ENCODE measurements around the gene KCNK18. TPM values are rescaled to one million over a fixed set of nuclear protein-coding genes. Genes with fewer than 3 reads are reported as not detected.

Gene KCNK18
- polyA plus RNA-seq, 1 experiment, result not detected

DNA sequence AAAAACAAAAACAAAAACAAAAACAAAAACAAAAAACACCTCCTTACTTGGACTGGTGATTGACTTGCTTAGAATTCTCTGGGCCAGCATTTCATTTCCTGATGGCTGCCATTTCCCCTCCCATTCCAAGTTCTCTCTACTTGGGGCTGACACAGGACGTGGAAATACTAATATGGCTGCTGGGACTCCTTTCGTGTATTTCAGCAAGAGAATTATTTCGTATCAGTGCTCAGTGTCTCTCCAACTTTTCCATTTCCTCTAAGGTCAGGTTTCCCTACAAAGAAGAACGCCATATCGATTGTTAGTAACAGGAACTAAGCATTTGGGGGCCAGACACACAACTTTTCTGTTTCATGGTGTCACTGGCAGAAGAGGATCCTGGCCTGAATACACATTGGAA is 36.7 kb upstream of the KCNK18 start:
- ChIA-PET CTCF (no interaction called here), POLR2A (no interaction called here)
- TF ChIP-seq, protein P1, sequence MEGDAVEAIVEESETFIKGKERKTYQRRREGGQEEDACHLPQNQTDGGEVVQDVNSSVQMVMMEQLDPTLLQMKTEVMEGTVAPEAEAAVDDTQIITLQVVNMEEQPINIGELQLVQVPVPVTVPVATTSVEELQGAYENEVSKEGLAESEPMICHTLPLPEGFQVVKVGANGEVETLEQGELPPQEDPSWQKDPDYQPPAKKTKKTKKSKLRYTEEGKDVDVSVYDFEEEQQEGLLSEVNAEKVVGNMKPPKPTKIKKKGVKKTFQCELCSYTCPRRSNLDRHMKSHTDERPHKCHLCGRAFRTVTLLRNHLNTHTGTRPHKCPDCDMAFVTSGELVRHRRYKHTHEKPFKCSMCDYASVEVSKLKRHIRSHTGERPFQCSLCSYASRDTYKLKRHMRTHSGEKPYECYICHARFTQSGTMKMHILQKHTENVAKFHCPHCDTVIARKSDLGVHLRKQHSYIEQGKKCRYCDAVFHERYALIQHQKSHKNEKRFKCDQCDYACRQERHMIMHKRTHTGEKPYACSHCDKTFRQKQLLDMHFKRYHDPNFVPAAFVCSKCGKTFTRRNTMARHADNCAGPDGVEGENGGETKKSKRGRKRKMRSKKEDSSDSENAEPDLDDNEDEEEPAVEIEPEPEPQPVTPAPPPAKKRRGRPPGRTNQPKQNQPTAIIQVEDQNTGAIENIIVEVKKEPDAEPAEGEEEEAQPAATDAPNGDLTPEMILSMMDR (IDR thresholded peaks at IDR 0.05; ENCODE audit: insufficient read depth, low read depth, low read length), result no peak
- Histone ChIP-seq H3K36me3 (ENCODE audit: control insufficient read depth, insufficient read depth, low read length) (no peaks in the 10 kb centered on the region), H3K4me3 (ENCODE audit: low read depth, low read length) (no peak overlapping the region), H3K27me3 (ENCODE audit: control insufficient read depth, insufficient read depth, low read length) (peaks cover 27% of the 10 kb centered on the region)
- no peak for DNase-seq (ENCODE audit: low read depth)

DNA sequence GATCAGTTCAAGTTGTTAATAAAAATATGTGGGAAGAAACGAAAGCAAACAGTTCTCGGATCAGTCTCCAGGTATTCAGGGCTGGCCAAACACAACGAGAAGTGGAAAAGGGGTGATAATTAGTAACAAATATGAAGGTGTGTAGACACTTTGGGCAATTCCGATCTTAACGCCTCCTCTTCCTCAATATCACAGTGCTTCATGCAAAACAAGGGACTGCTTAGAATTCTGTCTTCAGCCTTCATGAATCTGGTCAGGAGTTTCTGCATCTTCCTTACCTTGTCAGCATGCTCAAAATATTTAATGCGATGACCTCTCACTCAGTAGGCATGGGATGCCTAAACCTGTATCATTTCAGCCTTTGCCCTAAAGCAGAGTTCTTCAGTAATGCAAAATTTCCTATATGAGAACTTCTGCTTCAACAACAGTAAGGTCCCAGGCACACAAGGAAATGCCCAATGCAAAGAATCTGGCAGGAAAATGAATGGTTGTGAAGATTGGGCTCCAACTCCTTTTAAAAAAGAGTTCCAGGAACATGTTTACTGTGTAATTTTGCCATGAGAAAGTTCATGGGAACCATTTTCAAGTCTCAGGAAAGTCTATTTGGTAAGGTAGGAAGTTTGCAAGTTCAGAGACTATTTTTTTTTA is 35.8 kb upstream of the KCNK18 start:
- H3K27me3 ChIP-seq (ENCODE audit: control insufficient read depth, insufficient read depth, low read length), result peaks cover 29% of the 10 kb centered on the region
- CTCF ChIA-PET, result interaction anchor here (26.5 kb wide), 1 partner anchor 362 kb away, joined by 736 read pairs; no protein-coding TSS in a partner anchor

DNA sequence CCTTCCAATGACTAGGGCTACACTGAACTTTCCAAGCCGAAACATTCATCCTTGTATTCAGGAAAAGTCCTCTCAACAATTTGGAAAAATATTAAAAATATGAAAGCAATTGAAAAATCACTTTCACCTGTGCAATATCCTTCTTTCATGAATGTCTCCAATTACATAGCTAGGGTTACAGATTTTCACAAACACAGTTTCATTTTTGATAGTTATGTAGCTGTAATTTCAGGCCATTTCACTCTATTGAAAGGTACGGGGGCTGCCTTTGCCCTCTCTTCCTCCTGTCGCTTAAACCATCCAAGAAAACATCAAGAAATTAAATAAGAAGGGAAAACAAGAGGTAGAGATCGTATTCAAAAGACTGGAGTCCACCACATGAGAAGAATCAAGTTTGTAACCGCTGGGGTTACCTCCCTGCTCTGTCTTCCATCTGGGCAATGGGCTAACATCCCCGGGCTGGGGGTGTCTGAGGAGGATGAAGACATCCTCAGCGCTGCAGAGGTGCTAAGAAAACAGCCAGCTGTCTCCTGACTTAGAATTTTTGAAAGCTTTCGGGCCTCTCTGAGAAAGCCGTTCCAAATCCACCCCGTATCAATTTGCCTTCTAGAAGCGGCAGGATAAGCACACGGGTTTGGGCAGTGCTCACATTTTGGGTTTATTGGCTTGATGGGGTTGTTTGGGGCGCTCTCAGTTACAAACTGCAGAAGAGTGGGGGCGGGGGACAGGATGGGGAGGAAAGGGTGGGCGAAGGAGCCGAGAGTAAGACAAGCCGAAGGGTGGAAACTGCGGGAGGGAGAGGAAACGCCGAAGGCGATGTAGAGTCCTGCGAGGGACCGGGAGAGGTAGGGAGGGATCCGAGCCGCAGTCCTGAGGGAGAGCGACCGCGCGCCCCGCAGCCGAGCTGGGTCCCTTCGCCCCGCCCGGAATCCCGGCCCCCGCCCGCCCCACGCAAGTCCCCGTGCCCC is 34.9 kb upstream of the KCNK18 start:
- no peaks in the 10 kb centered on the region for H3K36me3 ChIP-seq (ENCODE audit: control insufficient read depth, insufficient read depth, low read length)
- H3K27me3 ChIP-seq (ENCODE audit: control insufficient read depth, insufficient read depth, low read length), result peaks cover 32% of the 10 kb centered on the region
- H3K4me3 ChIP-seq (ENCODE audit: low read depth, low read length), result peak overlapping the region; percentile 12; the same call in 1 of the 2 replicates
- ChIA-PET CTCF (interaction anchor here (1.5 to 26.5 kb wide), 2 partner anchors 12 to 363 kb away, joined by 7 to 736 read pairs; no protein-coding TSS in a partner anchor), POLR2A (no interaction called here)
- no peak for DNase-seq (ENCODE audit: low read depth)
- TF ChIP-seq, protein P1 (IDR thresholded peaks at IDR 0.05; ENCODE audit: insufficient read depth, low read depth, low read length), result no peak

More for the DNA sequence above, 35.8 kb upstream of the KCNK18 start:
- no peak for DNase-seq (ENCODE audit: low read depth)
- Histone ChIP-seq H3K36me3 (ENCODE audit: control insufficient read depth, insufficient read depth, low read length) (no peaks in the 10 kb centered on the region), H3K4me3 (ENCODE audit: low read depth, low read length) (no peak overlapping the region)
- TF ChIP-seq, protein P1 (IDR thresholded peaks at IDR 0.05; ENCODE audit: insufficient read depth, low read depth, low read length), result no peak
- POLR2A ChIA-PET, result no interaction called here

DNA sequence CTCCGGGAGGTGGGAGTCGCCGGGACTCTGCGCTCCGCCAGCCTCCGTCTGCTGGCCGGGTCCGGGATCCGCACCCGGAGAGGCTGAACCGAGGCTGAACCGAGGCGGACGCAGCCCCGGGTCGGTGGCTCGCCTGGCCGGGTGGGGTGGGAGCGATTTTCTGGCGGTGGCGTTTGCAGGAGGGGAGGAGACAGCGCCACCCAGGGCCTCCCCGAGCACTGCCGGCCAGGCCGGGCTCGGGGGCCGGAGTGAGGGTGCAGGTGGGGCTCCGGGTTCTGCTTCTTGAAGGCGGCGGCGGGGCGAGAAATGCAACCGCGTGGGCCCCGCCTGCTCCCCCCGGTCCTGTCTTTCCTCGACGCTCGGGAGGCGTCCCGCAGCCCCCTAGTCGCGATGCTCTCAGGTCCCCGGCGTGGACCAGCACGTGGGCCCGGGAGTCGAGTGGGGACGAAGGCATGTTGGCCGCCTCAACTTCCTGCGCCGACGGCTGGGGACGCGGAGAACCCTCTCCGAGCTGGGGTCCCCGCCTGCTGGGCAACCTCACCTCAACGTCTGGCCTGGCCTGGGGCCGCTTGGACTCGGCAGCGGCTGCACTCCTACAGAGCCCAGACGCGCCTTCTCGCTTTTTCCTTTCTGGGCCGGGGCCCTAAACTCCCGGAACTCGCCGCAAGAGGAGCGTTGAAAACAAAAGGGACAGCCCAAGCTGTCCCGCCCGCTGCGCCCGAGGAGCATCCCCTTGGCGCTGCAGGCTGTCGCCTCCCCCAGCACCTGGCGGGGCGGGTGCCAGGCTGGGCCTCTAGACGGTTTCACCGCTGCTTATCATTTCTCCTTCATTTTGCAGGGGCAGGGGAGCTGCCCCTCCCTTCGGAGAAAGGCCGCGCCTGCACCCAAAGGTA is 34.0 kb upstream of the KCNK18 start:
- Histone ChIP-seq H3K4me3 (ENCODE audit: low read depth, low read length) (peak overlapping the region; percentile 12; the same call in 1 of the 2 replicates), H3K36me3 (ENCODE audit: control insufficient read depth, insufficient read depth, low read length) (no peaks in the 10 kb centered on the region), H3K27me3 (ENCODE audit: control insufficient read depth, insufficient read depth, low read length) (peaks cover 32% of the 10 kb centered on the region)
- CTCF ChIA-PET, result interaction anchor here (1.0 to 26.5 kb wide), 4 partner anchors 12 to 481 kb away, joined by 3 to 736 read pairs (median 5); no protein-coding TSS in a partner anchor
- DNase-seq (ENCODE audit: low read depth), result no peak
- TF ChIP-seq, protein P1 (IDR thresholded peaks at IDR 0.05; ENCODE audit: insufficient read depth, low read depth, low read length), result peak; percentile 30; the same call in 1 of the 2 replicates
- POLR2A ChIA-PET, result no interaction called here

All from BJ (cell line).